Endodermal cell (in vitro differentiated cells): ENCODE results near the gene INTS6. TPM values are rescaled to one million over a fixed set of nuclear protein-coding genes. Genes with fewer than 3 reads are reported as not detected.
A peak's percentile ranks its signal among the peaks of the same experiment; 100 is the strongest.

Experiments
- DNase-seq: peaks from one replicate; pipeline ENCODE4 v3.0.0-alpha.2; 2017
- H3K27ac ChIP-seq: 2 replicates; pipeline ENCODE4 v1.5.1; 2013; ENCODE audit warnings: mild to moderate bottlenecking, low read depth, low read length, moderate library complexity
- H3K27me3 ChIP-seq: 2 replicates; pipeline ENCODE4 v1.6.1; 2013; ENCODE audit warnings: mild to moderate bottlenecking, low read length, moderate library complexity; ENCODE audit not compliant: insufficient read depth, control insufficient read depth, poor library complexity, severe bottlenecking
- H3K36me3 ChIP-seq: 2 replicates; pipeline ENCODE4 v1.7.0; 2013; ENCODE audit warnings: mild to moderate bottlenecking, low read length, moderate library complexity; ENCODE audit not compliant: control insufficient read depth, insufficient read depth
- H3K4me1 ChIP-seq: one replicate; pipeline ENCODE4 v1.7.0; 2013; ENCODE audit warnings: low read length; ENCODE audit not compliant: control insufficient read depth, insufficient read depth
- H3K4me3 ChIP-seq: 2 replicates; pipeline ENCODE4 v1.5.1; 2013; ENCODE audit warnings: mild to moderate bottlenecking, low read length, moderate library complexity
- H3K9ac ChIP-seq: 2 replicates; pipeline ENCODE4 v1.6.1; 2013; ENCODE audit warnings: mild to moderate bottlenecking, low read length, moderate library complexity; ENCODE audit not compliant: poor library complexity, severe bottlenecking; ENCODE audit errors: extremely low read depth
- H3K9me3 ChIP-seq: 2 replicates; pipeline ENCODE4 v1.6.1; 2013; ENCODE audit warnings: mild to moderate bottlenecking, low read length, moderate library complexity; ENCODE audit not compliant: control insufficient read depth
- H3K27ac Mint-ChIP-seq: 2 replicates; pipeline ENCODE4 v1.8.0; 2020; ENCODE audit warnings: mixed read lengths
- H3K27me3 Mint-ChIP-seq: 2 replicates; pipeline ENCODE4 v1.8.0; 2021; ENCODE audit warnings: mild to moderate bottlenecking, mixed read lengths; ENCODE audit not compliant: insufficient read depth
- H3K36me3 Mint-ChIP-seq: 2 replicates; pipeline ENCODE4 v1.8.0; 2020; ENCODE audit warnings: low read depth, mixed read lengths
- H3K4me1 Mint-ChIP-seq: 2 replicates; pipeline ENCODE4 v1.8.0; 2020; ENCODE audit warnings: mixed read lengths
- H3K4me3 Mint-ChIP-seq: 2 replicates; pipeline ENCODE4 v1.8.0; 2020; ENCODE audit warnings: mild to moderate bottlenecking, moderate library complexity, mixed read lengths
- H3K9me3 Mint-ChIP-seq: 2 replicates; pipeline ENCODE4 v1.8.0; 2020; ENCODE audit warnings: mild to moderate bottlenecking, mixed read lengths
- CTCF ChIP-seq: fragments of 200-600 bp; sonication (generic); conservative IDR thresholded peaks from 2 replicates; pipeline ENCODE4 v1.5.0; 2021; ENCODE audit warnings: antibody characterized with exemption, mild to moderate bottlenecking
- WGBS, 2 experiments: methylation state at CpG; one replicate each; pipeline versions ENCODE4 v1.1.5 to v1.1.7; 2013; ENCODE audit warnings: missing lambda C conversion rate in 2 of 2, mixed read lengths in 1 of 2; ENCODE audit not compliant: insufficient coverage in 1 of 2, insufficient read length in 1 of 2; 5-methylcytosine and 5-hydroxymethylcytosine counted together
- total RNA-seq, 2 donors: library from RNA; stranded (reverse); fragmentation: NEBNext Ultra II Directional in 1 of 2; extraction: Animal tissue kit (Norgen Biotek cat#: 25700) in 1 of 2; gene quantifications; 2 replicates in 1 of 2; 3 replicates in 1 of 2; pipeline ENCODE4 v1.2.1, GENCODE V29; 2021

INTS6 gene
- total RNA-seq, 2 donors from 2014 or later = 42.4 to 62.1 TPM

- DNase-seq = no peak
- Histone ChIP-seq H3K36me3 (peaks cover 43% of the 10 kb centered on the region), H3K9ac (no peak overlapping the region), H3K4me3 (no peak overlapping the region), H3K27me3 (no peaks in the 10 kb centered on the region), H3K9me3 (no peaks in the 10 kb centered on the region), H3K4me1 (no peaks in the 10 kb centered on the region), H3K27ac (no peak overlapping the region)
- Mint-ChIP-seq H3K9me3 (no peaks in the 10 kb centered on the region), H3K36me3 (peaks cover 12% of the 10 kb centered on the region), H3K27ac (no peak overlapping the region), H3K27me3 (no peaks in the 10 kb centered on the region), H3K4me1 (peaks cover 4% of the 10 kb centered on the region), H3K4me3 (no peak overlapping the region)
- WGBS, 2 experiments = 100% methylated on average over 1 of the region's 1 CpG
- no peak for TF ChIP-seq CTCF
These were observed 93.5 kb downstream of the INTS6 start for GRCh38 chr13:51359352-51359751.

- H3K4me3 Mint-ChIP-seq = no peak overlapping the region
These were observed 94.8 kb downstream of the INTS6 start for GRCh38 chr13:51357928-51358595.

GRCh38 chr13:51355217-51355616 is 97.6 kb downstream of the INTS6 start:
- H3K36me3 Mint-ChIP-seq = no peaks in the 10 kb centered on the region
- 90 to 98% methylated on average over 2 of the region's 2 CpGs for WGBS, 2 experiments
- no peaks in the 10 kb centered on the region for H3K4me1 ChIP-seq
- H3K27me3 ChIP-seq = no peaks in the 10 kb centered on the region
- no peaks in the 10 kb centered on the region for H3K27me3 Mint-ChIP-seq
- H3K27ac Mint-ChIP-seq = no peak overlapping the region
- TF ChIP-seq CTCF = no peak
- DNase-seq = no peak
- no peak overlapping the region for H3K9ac ChIP-seq
- peaks cover 3% of the 10 kb centered on the region for H3K9me3 Mint-ChIP-seq
- H3K4me1 Mint-ChIP-seq = peaks cover 4% of the 10 kb centered on the region
- H3K36me3 ChIP-seq = peaks cover 5% of the 10 kb centered on the region
- no peak overlapping the region for H3K4me3 ChIP-seq
- H3K27ac ChIP-seq = no peak overlapping the region
- H3K9me3 ChIP-seq = peaks cover 8% of the 10 kb centered on the region
- no peak overlapping the region for H3K4me3 Mint-ChIP-seq

More at GRCh38 chr13:51357928-51358595, 94.8 kb downstream of the INTS6 start:
- 94 to 100% methylated on average over 2 to 4 of the region's 5 CpGs for WGBS, 2 experiments
- no peak for DNase-seq
- TF ChIP-seq CTCF = peak; percentile 19
- no peak overlapping the region for H3K27ac Mint-ChIP-seq
- Histone ChIP-seq H3K36me3 (peaks cover 31% of the 10 kb centered on the region), H3K4me1 (no peaks in the 10 kb centered on the region), H3K9ac (no peak overlapping the region), H3K4me3 (no peak overlapping the region), H3K27me3 (no peaks in the 10 kb centered on the region), H3K27ac (no peak overlapping the region), H3K9me3 (no peaks in the 10 kb centered on the region)
- peaks cover 4% of the 10 kb centered on the region for H3K4me1 Mint-ChIP-seq
- no peaks in the 10 kb centered on the region for H3K9me3 Mint-ChIP-seq
- H3K36me3 Mint-ChIP-seq = peaks cover 9% of the 10 kb centered on the region
- H3K27me3 Mint-ChIP-seq = no peaks in the 10 kb centered on the region
